K562 (cell line): Measurements from ENCODE around the gene BMP15. TPM values are rescaled to one million over a fixed set of nuclear protein-coding genes. Genes with fewer than 3 reads are reported as not detected.

Experiments used
- ATAC-seq: fragments of 200-7000 bp; cut with Tn5 transposase; 3 replicates; pipeline ENCODE4 v1.9.1; 2020; ENCODE audit warnings: moderate library complexity
- BruUV-seq: library from RNA; stranded (reverse); fragments of 400-500 nt; replicated peaks from 2 replicates; lab custom pipeline; 2021; lab: Mats Ljungman, UMichigan
- CTCF ChIA-PET: fragments of 300-600 bp; formaldehyde crosslinking; extraction: SDS; loops from one replicate; lab custom pipeline; 2021; ENCODE audit warnings: low intra/inter-chr PET ratio; lab: Yijun Ruan, JAX
- POLR2A ChIA-PET: fragments of 300-600, 350-650 bp; sonication (Branson Sonifier 250); formaldehyde crosslinking; extraction: SDS; loops from one replicate; lab custom pipeline; 2021; ENCODE audit warnings: antibody characterized with exemption, inconsistent platforms; lab: Yijun Ruan, JAX
- DNase-seq, 4 experiments: peaks; one replicate each; pipeline versions ENCODE4 v3.0.0 to v3.0.0-alpha.2; 2011 to 2018; ENCODE audit warnings: low spot score in 3 of 4, mixed read lengths in 3 of 4; ENCODE audit errors: extremely low read depth in 1 of 4
- FAIRE-seq: peaks from 2 replicates; lab custom pipeline; 2011; peaks lifted over from hg19 to GRCh38; lab: Jason Lieb, UNC
- H2AFZ ChIP-seq: 2 replicates; pipeline ENCODE4 v1.6.0; 2011; ENCODE audit warnings: low read depth, low read length, control low read depth, inconsistent platforms
- H3K27ac ChIP-seq: fragments of 200-600 bp; 3 replicates; pipeline ENCODE4 v1.8.0; 2011; ENCODE audit warnings: low read depth, mild to moderate bottlenecking, control low read depth, inconsistent platforms, low read length, moderate library complexity, mixed read lengths; ENCODE audit errors: extremely low read depth
- H3K27me3 ChIP-seq, 2 experiments: fragments of 300-600 bp in 1 of 2; 2 replicates in 1 of 2; 3 replicates in 1 of 2; pipeline versions ENCODE4 v1.6.0 to v1.8.0; 2011; ENCODE audit warnings: inconsistent platforms in 2 of 2, low read length in 2 of 2, mild to moderate bottlenecking in 1 of 2, mixed read lengths in 1 of 2, moderate library complexity in 1 of 2; ENCODE audit not compliant: control insufficient read depth in 2 of 2, insufficient read depth in 2 of 2
- H3K36me3 ChIP-seq: fragments of 300-600 bp; 3 replicates; pipeline ENCODE4 v1.8.0; 2011; ENCODE audit warnings: mild to moderate bottlenecking, low read length, inconsistent platforms; ENCODE audit not compliant: control insufficient read depth, insufficient read depth
- H3K4me1 ChIP-seq, 2 experiments: fragments of 200-600 bp in 1 of 2; replicated peaks in 1 of 2; 2 replicates in 1 of 2; 3 replicates in 1 of 2; pipeline versions ENCODE4 v1.5.1 to v1.8.0; 2011; ENCODE audit warnings: inconsistent platforms in 2 of 2, low read length in 2 of 2, mild to moderate bottlenecking in 1 of 2, mixed read lengths in 1 of 2, moderate library complexity in 1 of 2; ENCODE audit not compliant: control insufficient read depth in 2 of 2, insufficient read depth in 2 of 2
- H3K4me2 ChIP-seq: 2 replicates; pipeline ENCODE4 v1.6.1; 2011; ENCODE audit warnings: low read length, control low read depth, inconsistent platforms, mixed read lengths; ENCODE audit not compliant: insufficient read depth
- H3K4me3 ChIP-seq: fragments of 200-600 bp; sonication (generic), shearing (Covaris generic); 2 replicates; pipeline ENCODE4 v1.5.1; 2016; ENCODE audit warnings: control low read depth, inconsistent platforms
- H3K79me2 ChIP-seq: fragments of 200-600 bp; 3 replicates; pipeline ENCODE4 v1.8.0; 2011; ENCODE audit warnings: low read length, inconsistent platforms; ENCODE audit not compliant: control insufficient read depth, insufficient read depth
- H3K9ac ChIP-seq, 2 experiments: 2 replicates each; pipeline versions ENCODE4 v1.6.0 to v1.6.1; 2011; ENCODE audit warnings: low read depth in 2 of 2, low read length in 2 of 2, control low read depth in 1 of 2, inconsistent platforms in 1 of 2, mild to moderate bottlenecking in 1 of 2, mixed read lengths in 1 of 2; ENCODE audit not compliant: insufficient read depth in 1 of 2
- H3K9me1 ChIP-seq: one replicate; pipeline ENCODE4 v1.6.0; 2011; ENCODE audit warnings: inconsistent platforms, mild to moderate bottlenecking, low read length, moderate library complexity; ENCODE audit not compliant: control insufficient read depth, insufficient read depth
- H3K9me3 ChIP-seq: replicated peaks from 2 replicates; pipeline ENCODE4 v1.5.1; 2011; ENCODE audit warnings: low read depth, low read length, inconsistent platforms; ENCODE audit not compliant: control insufficient read depth, insufficient read depth
- H4K20me1 ChIP-seq: replicated peaks from 2 replicates; pipeline ENCODE4 v1.6.1; 2011; ENCODE audit warnings: low read length, inconsistent platforms, mixed read lengths; ENCODE audit not compliant: control insufficient read depth, insufficient read depth
- CBX1 ChIP-seq: sonication (generic); IDR thresholded peaks from 2 replicates; pipeline ENCODE4 v1.6.1; 2016; ENCODE audit warnings: antibody characterized with exemption, low read depth, mild to moderate bottlenecking
- CREB5 ChIP-seq: fragments of 250-450 bp; sonication (Bioruptor Pico); IDR thresholded peaks from 2 replicates; pipeline ENCODE4 v1.5.0; 2020; ENCODE audit warnings: mild to moderate bottlenecking
- E2F3 ChIP-seq: fragments of 250-450 bp; sonication (Bioruptor Pico); IDR thresholded peaks from 2 replicates; pipeline ENCODE4 v1.4.0; 2020; ENCODE audit warnings: mild to moderate bottlenecking
- LCOR ChIP-seq: sonication (generic); formaldehyde crosslinking; IDR thresholded peaks from 2 replicates; pipeline ENCODE4 v1.8.0; 2022; ENCODE audit warnings: mild to moderate bottlenecking, missing genetic modification reagents
- SMAD1 ChIP-seq: fragments of 150-350 bp; IDR thresholded peaks from 2 replicates; pipeline ENCODE4 v1.6.1; 2014; ENCODE audit warnings: low read length, low read depth; ENCODE audit not compliant: partially characterized antibody
- ZHX1 ChIP-seq: fragments of 150-350 bp; conservative IDR thresholded peaks from 2 replicates; pipeline ENCODE4 v1.6.1; 2014; ENCODE audit warnings: low read length
- ZNF232 ChIP-seq: sonication (generic); formaldehyde crosslinking; IDR thresholded peaks from 2 replicates; pipeline ENCODE4 v1.8.0; 2022; ENCODE audit warnings: mild to moderate bottlenecking, missing genetic modification reagents
- ZNF354B ChIP-seq: fragments of 250-450 bp; sonication (Bioruptor Pico); IDR thresholded peaks from 2 replicates; pipeline ENCODE4 v1.4.0; 2020
- WGBS: fragments of 100-300 bp; shearing (Covaris generic); methylation state at CpG from one replicate; pipeline ENCODE4 v1.1.6; 2016; ENCODE audit warnings: low coverage, mixed read lengths; ENCODE audit not compliant: insufficient coverage; ENCODE audit errors: missing lambda C conversion rate; 5-methylcytosine and 5-hydroxymethylcytosine counted together
- in situ Hi-C: fragments of 300-500 bp; cut with MboI; formaldehyde crosslinking; loops from 4 replicates; pipeline ENCODE4 v1.15.0; 2018; ENCODE audit warnings: inconsistent platforms, mixed read lengths
- intact Hi-C: fragments of 100-400 bp; cut with micrococcal nuclease; formaldehyde crosslinking; loops from 2 replicates; pipeline ENCODE4 v1.14.2; 2022
- polyA plus RNA-seq, 8 experiments: library from polyadenylated mRNA; depleted of rRNA in 4 of 8; stranded (reverse) in 5 of 8; unstranded in 3 of 8; fragments of >200 nt; fragmentation: Nextera tagmentation in 2 of 8; fragmentation: Illumina TruSeq in 1 of 8; extraction: Ambion mirVana in 2 of 8; extraction: Trizol in 1 of 8; gene quantifications; 2 replicates each; pipeline versions ENCODE4 v1.2.1 to v1.2.3, GENCODE V29; 2011 to 2014; ENCODE audit warnings: inconsistent platforms in 1 of 8, missing spikeins in 1 of 8
- total RNA-seq, 7 experiments: library from RNA; depleted of rRNA in 6 of 7; stranded (reverse); fragments of >200 nt in 6 of 7; fragmentation: Illumina TruSeq in 2 of 7; extraction: Trizol in 2 of 7; gene quantifications; 2 replicates each; pipeline versions ENCODE4 v1.2.1 to v1.2.3, GENCODE V29; 2011 to 2021; ENCODE audit warnings: low replicate concordance in 1 of 7

BMP15 gene
- total and polyA plus RNA-seq, 9 of the 15 experiments (the other 6 are each of a cell fraction or from before 2014, with no cell fraction given): not detected

GRCh38 chrX:50893047-50893446, 17.5 kb upstream of the BMP15 start:
- no TSS peak for BruUV-seq
- ATAC-seq (no peak), FAIRE-seq (no peak), DNase-seq (no peak)
- 5% methylated on average over 3 of the region's 3 CpGs for WGBS
- ChIA-PET POLR2A (interaction anchor here (1.4 kb wide), 1 partner anchor 10 kb away, joined by 3 read pairs; no protein-coding TSS in a partner anchor), CTCF (no interaction called here)
- Histone ChIP-seq H3K4me1 (no peaks in the 10 kb centered on the region), H3K27ac (no peak overlapping the region), H3K27me3 (no peaks in the 10 kb centered on the region), H4K20me1 (no peaks in the 10 kb centered on the region), H3K9me1 (no peaks in the 10 kb centered on the region), H2AFZ (no peak overlapping the region), H3K4me3 (no peak overlapping the region), H3K9me3 (no peaks in the 10 kb centered on the region), H3K9ac (no peak overlapping the region), H3K36me3 (no peaks in the 10 kb centered on the region), H3K4me2 (no peak overlapping the region), H3K79me2 (no peaks in the 10 kb centered on the region)
- TF ChIP-seq ZHX1 (no peak), ZNF354B (no peak), E2F3 (no peak), ZNF232 (CRISPR knock-in tag) (no peak), CREB5 (CRISPR knock-in tag) (no peak), CBX1 (no peak), SMAD1 (no peak), LCOR (no peak)
- intact Hi-C loops (no loop called here), in situ Hi-C loops (no loop called here)
